MM.1S (cell line): ENCODE measurements around the gene BCAT1.

Source experiments
- CTCF ChIP-seq: fragments of 300-600 bp; sonication (generic); IDR thresholded peaks from 2 replicates; pipeline ENCODE4 v1.5.1; 2016; ENCODE audit warnings: antibody characterized with exemption, low read length, mixed read lengths
- EZH2 ChIP-seq: fragments of 300-600 bp; sonication (generic); optimal IDR thresholded peaks from 2 replicates; pipeline ENCODE3; 2017; ENCODE audit warnings: low read depth, mild to moderate bottlenecking, antibody characterized with exemption, low read length, mixed read lengths

GRCh38 chr12:24888813-24889212 is 60.1 kb downstream of the BCAT1 start:
- no peak for TF ChIP-seq CTCF
- TF ChIP-seq EZH2, result no peak
